Choroid plexus epithelial cell (primary cell): ENCODE data around the gene IL22RA2.

Experiments
- DNase-seq: peaks from one replicate; pipeline ENCODE4 v3.0.0-alpha.2; 2010; ENCODE audit warnings: low read depth
- H3K4me3 ChIP-seq: 2 replicates; pipeline ENCODE4 v1.5.1; 2011; ENCODE audit warnings: low read depth, mild to moderate bottlenecking, control low read depth, low read length, moderate library complexity
- TF ChIP-seq, protein P1 (sequence below): conservative IDR thresholded peaks from 2 replicates; pipeline ENCODE4 v1.5.1; 2011; ENCODE audit warnings: low read depth, mild to moderate bottlenecking, control low read depth, inconsistent platforms, low read length, moderate library complexity

IL22RA2 gene

DNA sequence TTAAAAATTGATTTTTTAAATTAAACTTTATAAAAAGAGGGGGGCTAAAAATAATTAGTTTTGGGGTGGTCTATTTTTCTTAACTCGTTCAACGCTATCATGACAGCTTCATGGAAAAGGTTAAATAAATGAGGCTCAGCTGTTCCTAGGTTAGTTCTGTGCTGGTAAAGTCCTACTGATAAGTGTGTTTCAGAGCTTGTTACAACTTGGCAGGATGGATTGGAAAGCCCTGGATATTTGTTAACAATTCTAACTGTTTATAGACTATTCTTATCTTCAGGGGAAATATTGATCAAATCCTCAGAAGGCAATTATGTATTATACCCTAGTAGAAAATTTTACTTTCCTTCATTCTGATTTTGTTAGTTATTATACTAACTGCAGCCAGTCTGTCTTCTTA lies 50.4 kb downstream of the IL22RA2 start:
- TF ChIP-seq, protein P1, sequence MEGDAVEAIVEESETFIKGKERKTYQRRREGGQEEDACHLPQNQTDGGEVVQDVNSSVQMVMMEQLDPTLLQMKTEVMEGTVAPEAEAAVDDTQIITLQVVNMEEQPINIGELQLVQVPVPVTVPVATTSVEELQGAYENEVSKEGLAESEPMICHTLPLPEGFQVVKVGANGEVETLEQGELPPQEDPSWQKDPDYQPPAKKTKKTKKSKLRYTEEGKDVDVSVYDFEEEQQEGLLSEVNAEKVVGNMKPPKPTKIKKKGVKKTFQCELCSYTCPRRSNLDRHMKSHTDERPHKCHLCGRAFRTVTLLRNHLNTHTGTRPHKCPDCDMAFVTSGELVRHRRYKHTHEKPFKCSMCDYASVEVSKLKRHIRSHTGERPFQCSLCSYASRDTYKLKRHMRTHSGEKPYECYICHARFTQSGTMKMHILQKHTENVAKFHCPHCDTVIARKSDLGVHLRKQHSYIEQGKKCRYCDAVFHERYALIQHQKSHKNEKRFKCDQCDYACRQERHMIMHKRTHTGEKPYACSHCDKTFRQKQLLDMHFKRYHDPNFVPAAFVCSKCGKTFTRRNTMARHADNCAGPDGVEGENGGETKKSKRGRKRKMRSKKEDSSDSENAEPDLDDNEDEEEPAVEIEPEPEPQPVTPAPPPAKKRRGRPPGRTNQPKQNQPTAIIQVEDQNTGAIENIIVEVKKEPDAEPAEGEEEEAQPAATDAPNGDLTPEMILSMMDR: no peak
- H3K4me3 ChIP-seq: no peak overlapping the region
- DNase-seq: no peak

DNA sequence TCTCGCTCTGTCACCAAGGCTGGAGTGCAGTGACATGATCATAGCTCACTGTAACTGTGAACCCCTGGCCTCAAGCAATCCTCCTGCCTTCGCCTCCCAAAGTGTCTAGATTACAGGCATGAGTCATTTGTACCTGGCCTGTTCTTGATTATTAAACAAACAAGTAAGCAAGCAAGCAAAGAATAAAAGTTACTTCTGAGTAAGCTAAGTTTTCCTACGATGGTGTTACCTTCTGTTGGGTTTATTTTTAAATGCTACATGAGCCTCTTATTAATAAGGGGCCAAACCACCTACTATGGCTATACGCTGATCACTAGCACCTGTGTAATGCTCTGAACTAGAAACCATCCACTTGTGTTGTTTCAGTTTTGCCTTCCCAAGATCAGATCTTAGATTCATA lies 50.8 kb downstream of the IL22RA2 start:
- H3K4me3 ChIP-seq: no peak overlapping the region
- no peak for DNase-seq
- TF ChIP-seq, protein P1: no peak

DNA sequence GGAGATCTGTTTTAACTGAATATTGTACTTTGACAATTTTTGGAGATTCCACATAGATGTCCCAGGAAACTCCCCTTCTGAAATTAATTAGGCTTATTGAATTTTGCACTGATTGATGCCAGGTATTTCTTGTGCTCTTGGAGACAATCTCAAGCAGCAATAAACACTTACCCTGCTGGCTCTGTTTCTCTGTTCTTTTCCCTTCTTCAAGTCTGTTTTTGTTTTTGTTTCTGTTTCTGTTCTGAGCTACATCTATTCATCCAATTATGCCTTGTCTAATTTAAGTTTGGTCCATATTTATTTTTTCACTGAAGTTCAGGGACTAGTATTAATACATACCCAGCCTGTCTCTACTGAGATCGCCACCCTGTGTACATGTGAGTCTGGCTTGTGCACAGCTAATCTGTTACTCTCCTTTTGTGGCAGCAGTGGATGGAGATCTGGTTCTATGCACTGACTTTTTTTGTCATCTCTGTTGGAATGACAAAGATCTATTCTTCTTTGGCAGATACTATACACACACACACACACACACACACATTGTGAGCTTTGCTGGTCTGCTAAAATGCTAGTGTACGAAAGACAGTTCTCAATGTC lies 51.9 kb downstream of the IL22RA2 start:
- DNase-seq: no peak
- TF ChIP-seq, protein P1: no peak
- H3K4me3 ChIP-seq: no peak overlapping the region

DNA sequence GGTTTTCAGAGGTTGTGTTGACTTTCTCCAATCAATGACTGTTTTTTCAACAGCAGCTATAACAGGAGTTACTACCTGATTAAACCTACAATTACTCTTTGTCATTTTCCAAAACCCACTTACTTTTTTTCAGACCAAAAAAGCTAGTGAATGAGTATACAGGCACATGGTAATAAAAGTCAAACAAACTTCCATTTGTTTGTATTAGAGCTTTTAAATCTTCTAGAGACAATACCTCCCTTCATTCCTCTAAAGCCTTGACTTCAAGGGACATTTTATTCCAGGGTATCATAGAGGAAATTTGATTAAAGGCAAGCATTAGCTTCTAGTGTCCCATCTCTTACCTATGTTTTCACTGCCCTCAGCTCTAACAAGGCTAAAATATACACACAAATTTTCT lies 52.7 kb downstream of the IL22RA2 start:
- TF ChIP-seq, protein P1: no peak
- H3K4me3 ChIP-seq: no peak overlapping the region

DNA sequence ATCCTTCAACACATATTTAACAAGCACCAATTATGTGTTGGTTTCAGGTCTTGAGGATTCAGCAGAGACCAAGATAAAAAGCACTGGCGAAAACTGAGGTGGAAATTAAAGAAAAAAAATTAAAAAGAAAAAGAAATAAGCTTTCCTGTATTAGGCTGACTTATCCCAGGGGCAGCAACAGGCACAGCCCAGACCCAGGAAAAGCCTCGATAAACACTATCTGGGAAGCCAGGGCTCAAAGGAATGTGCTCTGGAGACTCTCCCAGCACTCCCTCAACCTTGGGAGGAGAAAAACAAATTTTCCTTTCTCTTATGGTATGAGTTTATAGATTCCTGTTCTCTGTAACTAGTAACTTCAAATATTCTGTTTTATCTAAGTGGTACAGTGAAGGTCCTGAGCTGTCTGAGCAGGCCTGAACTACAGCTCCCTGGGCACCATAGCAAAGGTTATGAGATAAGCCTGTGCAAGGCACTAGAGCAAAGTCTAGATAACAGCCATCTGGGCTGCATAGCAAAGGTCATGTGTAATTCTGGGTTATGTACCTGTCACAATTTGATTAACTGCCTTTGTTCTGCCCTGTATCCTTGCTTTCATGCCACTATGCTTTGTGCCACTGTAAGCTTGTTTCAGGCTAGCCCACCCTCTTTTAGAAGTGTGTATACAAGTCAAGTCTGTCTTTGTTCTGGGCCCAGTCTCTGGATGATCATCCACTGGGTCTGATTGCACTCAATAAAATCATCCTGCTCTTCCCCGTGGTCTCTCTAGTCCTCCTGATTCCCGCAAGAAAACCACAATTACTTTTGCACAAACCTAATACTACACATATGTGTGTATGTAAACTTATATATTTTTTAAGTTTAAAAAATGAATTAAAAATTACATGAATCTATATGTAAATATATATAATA lies 54.0 kb downstream of the IL22RA2 start:
- TF ChIP-seq, protein P1: no peak
- H3K4me3 ChIP-seq: no peak overlapping the region
- no peak for DNase-seq

More for the DNA sequence above, 52.7 kb downstream of the IL22RA2 start:
- DNase-seq: no peak

DNA sequence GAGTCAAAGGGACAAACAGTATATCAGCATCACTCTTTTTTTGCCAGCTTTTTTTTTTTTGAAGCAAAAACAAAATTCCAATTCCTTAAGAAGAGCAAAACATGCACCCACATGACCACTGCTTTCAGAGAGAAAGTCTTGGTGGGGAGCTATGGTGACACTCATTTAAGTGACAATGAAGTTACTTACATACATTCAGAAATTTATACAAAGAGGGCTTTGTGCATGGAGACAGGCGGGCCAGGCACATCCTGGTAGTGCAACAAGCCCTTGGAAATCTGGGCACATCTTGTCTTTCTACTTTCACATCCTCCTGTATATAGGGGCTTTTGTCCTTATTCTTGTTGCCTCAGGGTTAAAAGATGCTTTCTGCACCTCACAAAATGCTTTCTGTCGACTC lies 55.9 kb downstream of the IL22RA2 start:
- TF ChIP-seq, protein P1: no peak
- no peak for DNase-seq
- H3K4me3 ChIP-seq: no peak overlapping the region
